ENCODE data around the gene PREX1. TPM values are rescaled to one million over a fixed set of nuclear protein-coding genes. Genes with fewer than 3 reads are reported as not detected.

Gene PREX1
- total and polyA plus RNA-seq, 4 donors, result 20.4 to 49.0 (median 42.6) TPM

GRCh38 chr20:48696671-48697070 is 131.1 kb downstream of the PREX1 start:
- Histone ChIP-seq H3K27ac (ENCODE audit: low read depth in 1 of 2, low read length in 2 of 2) (no peak overlapping the region), H3K4me3 (ENCODE audit: low read length in 2 of 2) (no peak overlapping the region), H3K27me3 (ENCODE audit: control insufficient read depth in 1 of 2, insufficient read depth in 2 of 2, low read length in 1 of 2) (no peaks in the 10 kb centered on the region), H3K9me3 (ENCODE audit: control insufficient read depth, low read length) (no peaks in the 10 kb centered on the region), H3K36me3 (ENCODE audit: control insufficient read depth in 1 of 2, insufficient read depth in 2 of 2, low read length in 1 of 2) (no peaks in the 10 kb centered on the region), H3K4me1 (ENCODE audit: control insufficient read depth in 1 of 2, insufficient read depth in 2 of 2, low read length in 2 of 2) (peaks cover 0 to 3% of the 10 kb centered on the region in 2 donors)
- DNase-seq (peak in 1 of 2 donors; percentile 6), ATAC-seq (ENCODE audit: low FRiP score) (no peak)
- 76 to 79% methylated on average over 4 of the region's 4 CpGs for WGBS, 2 donors
- intact Hi-C loops (cut with DNase I), result loop anchor here in 1 of 2 donors (5.0 kb wide), 1 partner anchor 34 kb away; no protein-coding TSS in a partner anchor

GRCh38 chr20:48695738-48696137 is 132.1 kb downstream of the PREX1 start:
- H3K27ac ChIP-seq (ENCODE audit: low read depth in 1 of 2, low read length in 2 of 2), result no peak overlapping the region
- H3K36me3 ChIP-seq (ENCODE audit: control insufficient read depth in 1 of 2, insufficient read depth in 2 of 2, low read length in 1 of 2), result peaks cover 0 to 1% of the 10 kb centered on the region in 2 donors
- ATAC-seq (ENCODE audit: low FRiP score), result no peak
- no peaks in the 10 kb centered on the region for H3K27me3 ChIP-seq (ENCODE audit: control insufficient read depth in 1 of 2, insufficient read depth in 2 of 2, low read length in 1 of 2)
- H3K9me3 ChIP-seq (ENCODE audit: control insufficient read depth, low read length), result no peaks in the 10 kb centered on the region
- peaks cover 0 to 3% of the 10 kb centered on the region in 2 donors for H3K4me1 ChIP-seq (ENCODE audit: control insufficient read depth in 1 of 2, insufficient read depth in 2 of 2, low read length in 2 of 2)
- DNase-seq, result no peak
- no peak overlapping the region for H3K4me3 ChIP-seq (ENCODE audit: low read length in 2 of 2)
- intact Hi-C loops (cut with DNase I), result loop anchor here in 1 of 2 donors (5.0 kb wide), 1 partner anchor 33 kb away; no protein-coding TSS in a partner anchor

- Histone ChIP-seq H3K27ac (ENCODE audit: low read depth in 1 of 2, low read length in 2 of 2) (no peak overlapping the region), H3K4me3 (ENCODE audit: low read length in 2 of 2) (no peak overlapping the region), H3K27me3 (ENCODE audit: control insufficient read depth in 1 of 2, insufficient read depth in 2 of 2, low read length in 1 of 2) (no peaks in the 10 kb centered on the region), H3K9me3 (ENCODE audit: control insufficient read depth, low read length) (no peaks in the 10 kb centered on the region), H3K4me1 (ENCODE audit: control insufficient read depth in 1 of 2, insufficient read depth in 2 of 2, low read length in 2 of 2) (peaks cover 0 to 3% of the 10 kb centered on the region in 2 donors), H3K36me3 (ENCODE audit: control insufficient read depth in 1 of 2, insufficient read depth in 2 of 2, low read length in 1 of 2) (peaks cover 0 to 1% of the 10 kb centered on the region in 2 donors)
- 37 to 54% methylated on average over 2 of the region's 2 CpGs for WGBS, 2 donors
- DNase-seq, result peak in 1 of 2 donors; percentile 17
- intact Hi-C loops (cut with DNase I), result loop anchor here in 1 of 2 donors (5.0 kb wide), 1 partner anchor 33 kb away; no protein-coding TSS in a partner anchor
- ATAC-seq (ENCODE audit: low FRiP score), result no peak
Observed at GRCh38 chr20:48695255-48695654, 132.5 kb downstream of the PREX1 start.

DNA sequence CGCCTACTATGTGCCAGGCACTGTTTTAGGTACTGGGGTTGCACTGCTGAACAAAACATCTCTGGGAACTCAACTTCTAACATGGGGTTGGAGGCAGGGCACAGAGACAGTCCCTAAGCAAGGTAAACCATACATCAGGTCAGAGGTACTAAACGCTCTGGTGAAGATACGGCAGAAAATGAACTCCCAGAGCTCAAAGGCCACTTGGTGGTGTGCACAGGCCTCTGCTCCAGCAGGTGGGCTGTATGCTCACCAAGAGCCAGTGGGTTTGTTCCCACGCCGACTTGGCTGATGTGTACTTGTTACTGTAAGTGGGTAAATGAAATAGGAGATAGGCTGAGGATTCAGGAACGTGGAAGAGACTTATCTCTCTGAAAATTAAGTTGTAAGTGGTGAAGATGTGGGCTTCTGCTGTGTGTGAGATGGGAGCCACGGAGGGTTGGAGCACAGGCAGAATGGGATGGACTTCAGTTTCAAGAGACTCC is 133.4 kb downstream of the PREX1 start:
- DNase-seq (peak in 1 of 2 donors; percentile 16), ATAC-seq (ENCODE audit: low FRiP score) (no peak)
- no peaks in the 10 kb centered on the region for H3K9me3 ChIP-seq (ENCODE audit: control insufficient read depth, low read length)
- H3K4me1 ChIP-seq (ENCODE audit: control insufficient read depth in 1 of 2, insufficient read depth in 2 of 2, low read length in 2 of 2), result peaks cover 0 to 3% of the 10 kb centered on the region in 2 donors
- intact Hi-C loops (cut with DNase I), result no loop called here
- H3K27ac ChIP-seq (ENCODE audit: low read depth in 1 of 2, low read length in 2 of 2), result no peak overlapping the region
- H3K4me3 ChIP-seq (ENCODE audit: low read length in 2 of 2), result no peak overlapping the region
- no peaks in the 10 kb centered on the region for H3K27me3 ChIP-seq (ENCODE audit: control insufficient read depth in 1 of 2, insufficient read depth in 2 of 2, low read length in 1 of 2)
- WGBS, 2 donors, result 85 to 89% methylated on average over 7 of the region's 7 CpGs
- H3K36me3 ChIP-seq (ENCODE audit: control insufficient read depth in 1 of 2, insufficient read depth in 2 of 2, low read length in 1 of 2), result peaks cover 0 to 1% of the 10 kb centered on the region in 2 donors

DNA sequence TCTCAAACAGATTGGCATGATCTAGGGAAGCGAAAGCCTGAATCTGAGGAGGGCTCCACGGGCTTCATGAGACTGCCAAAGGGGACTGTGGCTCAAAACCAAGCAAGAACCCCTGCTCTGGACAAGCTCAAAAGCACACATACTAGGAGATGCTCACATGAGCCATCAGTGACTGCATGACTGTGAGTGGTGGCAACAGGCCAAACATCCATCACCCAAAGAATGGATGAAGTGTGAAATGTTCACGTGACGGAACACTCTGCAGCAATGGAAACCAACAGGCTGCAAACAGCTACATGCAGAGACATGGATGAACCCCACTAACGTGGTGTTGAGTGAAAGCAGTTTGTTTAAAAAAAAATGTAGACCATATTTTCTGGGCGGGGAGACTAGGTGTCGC is 136.3 kb downstream of the PREX1 start:
- ATAC-seq (ENCODE audit: low FRiP score) (no peak), DNase-seq (no peak)
- Histone ChIP-seq H3K4me1 (ENCODE audit: control insufficient read depth in 1 of 2, insufficient read depth in 2 of 2, low read length in 2 of 2) (no peaks in the 10 kb centered on the region), H3K27me3 (ENCODE audit: control insufficient read depth in 1 of 2, insufficient read depth in 2 of 2, low read length in 1 of 2) (no peaks in the 10 kb centered on the region), H3K27ac (ENCODE audit: low read depth in 1 of 2, low read length in 2 of 2) (no peak overlapping the region), H3K36me3 (ENCODE audit: control insufficient read depth in 1 of 2, insufficient read depth in 2 of 2, low read length in 1 of 2) (peaks cover 0 to 1% of the 10 kb centered on the region in 2 donors), H3K4me3 (ENCODE audit: low read length in 2 of 2) (no peak overlapping the region), H3K9me3 (ENCODE audit: control insufficient read depth, low read length) (no peaks in the 10 kb centered on the region)
- intact Hi-C loops (cut with DNase I), result no loop called here
- 77 to 81% methylated on average over 7 of the region's 7 CpGs for WGBS, 2 donors

- Histone ChIP-seq H3K27ac (ENCODE audit: low read depth in 1 of 2, low read length in 2 of 2) (no peak overlapping the region), H3K27me3 (ENCODE audit: control insufficient read depth in 1 of 2, insufficient read depth in 2 of 2, low read length in 1 of 2) (no peaks in the 10 kb centered on the region), H3K36me3 (ENCODE audit: control insufficient read depth in 1 of 2, insufficient read depth in 2 of 2, low read length in 1 of 2) (peaks cover 0 to 1% of the 10 kb centered on the region in 2 donors), H3K4me3 (ENCODE audit: low read length in 2 of 2) (no peak overlapping the region), H3K9me3 (ENCODE audit: control insufficient read depth, low read length) (no peaks in the 10 kb centered on the region), H3K4me1 (ENCODE audit: control insufficient read depth in 1 of 2, insufficient read depth in 2 of 2, low read length in 2 of 2) (no peaks in the 10 kb centered on the region)
- 81 to 87% methylated on average over 18 of the region's 18 CpGs for WGBS, 2 donors
- ATAC-seq (ENCODE audit: low FRiP score) (no peak), DNase-seq (no peak)
- intact Hi-C loops (cut with DNase I), result no loop called here
Observed at GRCh38 chr20:48690888-48691287, 136.9 kb downstream of the PREX1 start.

DNA sequence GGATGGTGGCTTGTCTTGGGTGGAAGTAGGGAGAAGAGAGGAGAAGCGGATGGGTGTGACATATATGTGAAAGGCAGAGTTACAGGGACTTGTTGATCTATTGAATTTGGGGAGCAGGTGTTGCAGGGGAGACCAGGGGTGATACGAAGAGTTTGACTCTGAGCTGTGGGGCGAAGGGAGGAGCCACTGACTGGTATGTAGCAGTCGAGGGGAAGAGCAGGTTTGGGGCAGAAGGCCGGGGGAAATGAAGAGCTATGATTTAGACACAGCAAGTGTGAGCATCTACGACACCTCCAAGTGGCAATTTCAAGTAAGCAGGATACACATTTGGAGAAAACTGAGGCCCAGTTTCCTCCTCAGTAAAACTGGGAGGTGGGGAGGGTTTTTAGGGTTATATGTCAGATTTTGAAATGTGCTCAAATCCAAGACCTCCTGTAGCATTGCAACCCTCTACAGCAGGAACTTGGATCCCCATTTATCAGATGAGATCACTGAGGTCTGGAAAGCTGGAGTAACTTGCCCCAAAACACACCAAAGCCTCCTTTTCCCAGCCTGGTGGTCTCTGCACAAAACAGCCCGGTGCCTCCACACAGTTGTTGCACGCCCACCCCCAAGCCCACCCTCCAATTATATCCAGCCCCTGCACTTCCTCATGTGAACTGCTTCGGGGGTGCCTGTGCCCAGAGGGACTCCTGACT is 137.8 kb downstream of the PREX1 start:
- intact Hi-C loops (cut with DNase I), result no loop called here
- peak in 1 of 2 donors; percentile 24 for DNase-seq
- no peak for ATAC-seq (ENCODE audit: low FRiP score)
- 93 to 95% methylated on average over 9 of the region's 9 CpGs for WGBS, 2 donors
- H3K4me1 ChIP-seq (ENCODE audit: control insufficient read depth in 1 of 2, insufficient read depth in 2 of 2, low read length in 2 of 2), result no peaks in the 10 kb centered on the region
- no peak overlapping the region for H3K27ac ChIP-seq (ENCODE audit: low read depth in 1 of 2, low read length in 2 of 2)
- H3K4me3 ChIP-seq (ENCODE audit: low read length in 2 of 2), result no peak overlapping the region
- H3K9me3 ChIP-seq (ENCODE audit: control insufficient read depth, low read length), result no peaks in the 10 kb centered on the region
- peaks cover 0 to 1% of the 10 kb centered on the region in 2 donors for H3K36me3 ChIP-seq (ENCODE audit: control insufficient read depth in 1 of 2, insufficient read depth in 2 of 2, low read length in 1 of 2)
- H3K27me3 ChIP-seq (ENCODE audit: control insufficient read depth in 1 of 2, insufficient read depth in 2 of 2, low read length in 1 of 2), result no peaks in the 10 kb centered on the region

DNA sequence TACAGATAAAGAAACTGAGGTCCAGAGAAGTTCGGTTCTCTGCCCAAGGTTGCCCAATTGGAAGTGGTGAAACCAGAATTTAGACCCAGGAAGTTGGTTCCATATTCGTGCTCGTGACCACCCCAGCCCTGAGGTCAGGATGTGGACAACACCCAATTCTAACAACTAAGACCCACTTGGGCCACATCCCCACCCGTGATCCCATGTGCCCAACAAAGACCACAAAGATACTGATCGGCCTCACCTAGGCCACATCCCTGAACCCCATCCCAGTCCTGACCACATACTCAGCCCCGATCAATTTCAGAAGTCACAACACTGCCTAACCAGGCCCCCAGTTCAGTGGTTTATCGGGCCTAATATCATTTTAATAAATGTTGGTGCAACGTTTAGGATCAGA is 138.4 kb downstream of the PREX1 start:
- peaks cover 0 to 1% of the 10 kb centered on the region in 2 donors for H3K36me3 ChIP-seq (ENCODE audit: control insufficient read depth in 1 of 2, insufficient read depth in 2 of 2, low read length in 1 of 2)
- no peaks in the 10 kb centered on the region for H3K27me3 ChIP-seq (ENCODE audit: control insufficient read depth in 1 of 2, insufficient read depth in 2 of 2, low read length in 1 of 2)
- ATAC-seq (ENCODE audit: low FRiP score), result no peak
- H3K27ac ChIP-seq (ENCODE audit: low read depth in 1 of 2, low read length in 2 of 2), result no peak overlapping the region
- H3K4me3 ChIP-seq (ENCODE audit: low read length in 2 of 2), result no peak overlapping the region
- intact Hi-C loops (cut with DNase I), result no loop called here
- DNase-seq, result peak in 1 of 2 donors; percentile 7
- H3K4me1 ChIP-seq (ENCODE audit: control insufficient read depth in 1 of 2, insufficient read depth in 2 of 2, low read length in 2 of 2), result no peaks in the 10 kb centered on the region
- no peaks in the 10 kb centered on the region for H3K9me3 ChIP-seq (ENCODE audit: control insufficient read depth, low read length)
- WGBS, 2 donors, result 84% methylated on average over 8 of the region's 8 CpGs

DNA sequence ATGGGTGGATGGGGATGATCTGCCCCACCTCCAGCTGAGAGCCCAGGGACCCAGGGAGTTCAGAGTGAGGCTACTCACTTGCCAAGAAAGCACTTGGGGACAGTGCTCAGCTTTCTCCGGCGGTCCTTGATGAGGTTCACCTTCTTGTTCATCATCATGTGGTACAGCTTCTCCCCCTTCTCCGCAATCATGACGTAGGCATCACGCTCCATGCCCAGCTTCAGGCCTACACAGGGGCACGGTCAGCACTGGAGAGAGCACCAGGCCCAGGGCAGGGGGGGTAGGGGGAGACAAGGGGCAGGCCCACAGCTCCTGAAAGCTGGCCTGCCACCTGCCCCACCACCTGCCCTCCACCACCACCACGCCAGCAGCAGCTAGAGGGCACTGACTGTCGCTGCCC is 139.2 kb downstream of the PREX1 start:
- 97% methylated on average over 8 of the region's 8 CpGs for WGBS, 2 donors
- Histone ChIP-seq H3K27ac (ENCODE audit: low read depth in 1 of 2, low read length in 2 of 2) (no peak overlapping the region), H3K4me1 (ENCODE audit: control insufficient read depth in 1 of 2, insufficient read depth in 2 of 2, low read length in 2 of 2) (no peaks in the 10 kb centered on the region), H3K36me3 (ENCODE audit: control insufficient read depth in 1 of 2, insufficient read depth in 2 of 2, low read length in 1 of 2) (peaks cover 0 to 1% of the 10 kb centered on the region in 2 donors), H3K27me3 (ENCODE audit: control insufficient read depth in 1 of 2, insufficient read depth in 2 of 2, low read length in 1 of 2) (no peaks in the 10 kb centered on the region), H3K9me3 (ENCODE audit: control insufficient read depth, low read length) (no peaks in the 10 kb centered on the region), H3K4me3 (ENCODE audit: low read length in 2 of 2) (no peak overlapping the region)
- intact Hi-C loops (cut with DNase I), result no loop called here
- no peak for ATAC-seq (ENCODE audit: low FRiP score)
- no peak for DNase-seq
